CD4-positive, alpha-beta T cell (primary cell): ENCODE measurements around the gene FBXO3. TPM values are rescaled to one million over a fixed set of nuclear protein-coding genes. Genes with fewer than 3 reads are reported as not detected.
A peak's percentile ranks its signal among the peaks of the same experiment; 100 is the strongest.

Experiments used
- ATAC-seq: fragments of 200-7000 bp; cut with Tn5 transposase; one replicate; pipeline ENCODE4 v1.10.0; 2022; ENCODE audit warnings: mild to moderate bottlenecking; ENCODE audit not compliant: poor library complexity
- CTCF ChIA-PET: fragments of 350-600 bp; sonication (Branson Sonifier 250); formaldehyde crosslinking; loops from one replicate; lab custom pipeline; 2021; ENCODE audit warnings: antibody characterized with exemption, inconsistent platforms; lab: Charles Lee
- POLR2A ChIA-PET: fragments of 350-600 bp; sonication (Branson Sonifier 250); formaldehyde crosslinking; loops from one replicate; lab custom pipeline; 2021; ENCODE audit warnings: antibody characterized with exemption, inconsistent platforms; lab: Charles Lee
- DNase-seq, 14 experiments: peaks; one replicate each; pipeline ENCODE4 v3.0.0-alpha.2; 2013 to 2020; ENCODE audit warnings: mixed read lengths in 2 of 14
- H3K27ac ChIP-seq, 2 donors: one replicate each; pipeline versions ENCODE4 v1.5.1 to v1.7.0; 2013; ENCODE audit warnings: low read length in 2 of 2, low read depth in 1 of 2, mild to moderate bottlenecking in 1 of 2
- H3K27me3 ChIP-seq, 2 experiments: 1 replicate in 1 of 2; 2 replicates in 1 of 2; pipeline versions ENCODE4 v1.6.1 to v1.7.0; 2013; ENCODE audit warnings: low read length in 2 of 2, control low read depth in 1 of 2, mild to moderate bottlenecking in 1 of 2, moderate library complexity in 1 of 2; ENCODE audit not compliant: insufficient read depth in 2 of 2, control insufficient read depth in 1 of 2
- H3K36me3 ChIP-seq: one replicate; pipeline ENCODE4 v1.6.1; 2013; ENCODE audit warnings: low read length, control low read depth; ENCODE audit not compliant: insufficient read depth
- H3K4me1 ChIP-seq: one replicate; pipeline ENCODE4 v1.6.1; 2013; ENCODE audit warnings: low read length, control low read depth; ENCODE audit not compliant: insufficient read depth
- H3K4me3 ChIP-seq: one replicate; pipeline ENCODE4 v1.5.1; 2013; ENCODE audit warnings: mild to moderate bottlenecking, low read length, moderate library complexity
- H3K9me3 ChIP-seq, 2 experiments: 1 replicate in 1 of 2; 2 replicates in 1 of 2; pipeline versions ENCODE4 v1.6.1 to v1.7.0; 2013; ENCODE audit warnings: low read length in 2 of 2, mild to moderate bottlenecking in 2 of 2, control low read depth in 1 of 2, moderate library complexity in 1 of 2; ENCODE audit not compliant: control insufficient read depth in 1 of 2, insufficient read depth in 1 of 2
- H3K27ac Mint-ChIP-seq: one replicate; pipeline ENCODE4 v1.8.0; 2020; ENCODE audit warnings: mixed read lengths
- H3K27me3 Mint-ChIP-seq: one replicate; pipeline ENCODE4 v1.8.0; 2021; ENCODE audit warnings: mixed read lengths
- H3K36me3 Mint-ChIP-seq: one replicate; pipeline ENCODE4 v1.8.0; 2021; ENCODE audit warnings: low read depth, mixed read lengths
- H3K4me1 Mint-ChIP-seq: one replicate; pipeline ENCODE4 v1.8.0; 2021; ENCODE audit warnings: low read depth, mixed read lengths
- H3K4me3 Mint-ChIP-seq: one replicate; pipeline ENCODE4 v1.8.0; 2020; ENCODE audit warnings: mild to moderate bottlenecking, mixed read lengths
- H3K9me3 Mint-ChIP-seq: one replicate; pipeline ENCODE4 v1.8.0; 2020; ENCODE audit warnings: mixed read lengths
- intact Hi-C, 2 experiments: fragments of 100-400 bp; cut with DNase I in 1 of 2; cut with micrococcal nuclease in 1 of 2; formaldehyde crosslinking; loops; one replicate each; pipeline versions ENCODE4 v1.15.1 to v1.9.0; 2023 to 2025; cut with DNase I, micrococcal nuclease
- total RNA-seq, 174 experiments: library from RNA in 2 of 174; stranded (reverse) in 2 of 174; gene quantifications; one replicate each; pipeline ENCODE4 v1.2.3 and lab custom pipeline; 2021 to 2026
- TF ChIP-seq, protein P1 (sequence below): fragments of 200-600 bp; IDR thresholded peaks from one replicate; pipeline ENCODE4 v1.8.0; 2022; ENCODE audit warnings: antibody characterized with exemption, mild to moderate bottlenecking

The FBXO3 gene
- total RNA-seq, 2 experiments from 2014 or later, result 62.0 to 63.4 TPM

DNA sequence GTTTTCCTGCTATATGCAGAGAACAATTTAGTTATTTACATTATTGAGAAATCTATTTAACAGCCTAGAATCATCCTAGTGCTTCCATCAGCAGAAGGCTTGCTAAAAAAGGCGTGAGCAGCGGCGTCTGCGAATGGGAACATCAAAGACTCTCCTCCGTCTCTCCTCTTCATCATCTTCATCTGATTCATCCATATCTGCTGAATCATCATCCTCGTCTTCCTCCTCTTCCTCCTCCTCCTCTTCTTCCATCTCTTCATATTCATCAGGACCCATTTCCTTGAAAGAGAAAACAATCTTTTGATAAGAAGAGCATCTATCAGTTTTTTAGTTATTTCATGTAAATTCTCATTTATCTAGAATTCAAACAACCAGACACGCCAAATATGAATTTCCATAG lies 32.5 kb downstream of the FBXO3 start:
- ATAC-seq (no peak), DNase-seq (no peak)
- no peak overlapping the region for H3K4me3 ChIP-seq
- Mint-ChIP-seq H3K4me3 (no peak overlapping the region), H3K27ac (peak overlapping the region; percentile 7), H3K9me3 (no peaks in the 10 kb centered on the region), H3K27me3 (no peaks in the 10 kb centered on the region), H3K36me3 (peaks cover 39% of the 10 kb centered on the region), H3K4me1 (peaks cover 3% of the 10 kb centered on the region)
- CTCF ChIA-PET, result interaction anchor here (0.7 to 1.6 kb wide), 10 partner anchors 9 to 384 kb away, joined by 3 to 15 read pairs (median 3); no protein-coding TSS in a partner anchor
- peaks cover 2% of the 10 kb centered on the region for H3K4me1 ChIP-seq
- no peaks in the 10 kb centered on the region for H3K9me3 ChIP-seq
- POLR2A ChIA-PET, result interaction anchor here (0.9 to 1.7 kb wide), 6 partner anchors 8 to 576 kb away, joined by 3 to 8 read pairs (median 4); partner anchors contain the start of gene C11orf91
- TF ChIP-seq, protein P1, sequence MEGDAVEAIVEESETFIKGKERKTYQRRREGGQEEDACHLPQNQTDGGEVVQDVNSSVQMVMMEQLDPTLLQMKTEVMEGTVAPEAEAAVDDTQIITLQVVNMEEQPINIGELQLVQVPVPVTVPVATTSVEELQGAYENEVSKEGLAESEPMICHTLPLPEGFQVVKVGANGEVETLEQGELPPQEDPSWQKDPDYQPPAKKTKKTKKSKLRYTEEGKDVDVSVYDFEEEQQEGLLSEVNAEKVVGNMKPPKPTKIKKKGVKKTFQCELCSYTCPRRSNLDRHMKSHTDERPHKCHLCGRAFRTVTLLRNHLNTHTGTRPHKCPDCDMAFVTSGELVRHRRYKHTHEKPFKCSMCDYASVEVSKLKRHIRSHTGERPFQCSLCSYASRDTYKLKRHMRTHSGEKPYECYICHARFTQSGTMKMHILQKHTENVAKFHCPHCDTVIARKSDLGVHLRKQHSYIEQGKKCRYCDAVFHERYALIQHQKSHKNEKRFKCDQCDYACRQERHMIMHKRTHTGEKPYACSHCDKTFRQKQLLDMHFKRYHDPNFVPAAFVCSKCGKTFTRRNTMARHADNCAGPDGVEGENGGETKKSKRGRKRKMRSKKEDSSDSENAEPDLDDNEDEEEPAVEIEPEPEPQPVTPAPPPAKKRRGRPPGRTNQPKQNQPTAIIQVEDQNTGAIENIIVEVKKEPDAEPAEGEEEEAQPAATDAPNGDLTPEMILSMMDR, result no peak
- H3K27me3 ChIP-seq, result no peaks in the 10 kb centered on the region
- H3K36me3 ChIP-seq, result peaks cover 20% of the 10 kb centered on the region
- no peak overlapping the region for H3K27ac ChIP-seq
- intact Hi-C loops, result loop anchor here (1.0 to 10.0 kb wide), 6 partner anchors 199 to 1157 kb away; partner anchors contain the start of genes CSTF3 (in 2 of the 2) and EIF3M (in 1 of the 2)

DNA sequence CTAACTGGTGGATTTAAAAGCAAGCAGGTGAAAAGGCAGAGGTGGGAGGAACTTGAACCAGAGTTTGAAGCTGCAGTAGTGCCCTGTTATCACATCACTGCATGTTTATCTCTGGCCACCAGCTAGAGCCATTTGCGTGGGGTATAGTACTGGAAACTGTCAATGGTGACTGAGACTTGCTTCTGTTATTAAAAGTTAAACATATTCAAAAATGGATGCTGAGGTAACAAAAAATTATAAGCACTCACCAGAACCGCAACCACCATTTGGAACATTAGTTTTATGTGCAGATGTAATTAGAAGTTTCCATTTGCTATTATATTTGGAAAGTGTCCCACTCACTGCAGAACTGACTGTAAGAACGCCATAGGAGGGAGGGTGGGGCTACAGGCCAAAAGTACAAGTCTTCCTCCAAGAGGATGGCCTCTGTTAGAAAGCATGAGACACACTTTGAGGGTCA lies 36.9 kb downstream of the FBXO3 start:
- ATAC-seq (no peak), DNase-seq (no peak)
- Histone ChIP-seq H3K36me3 (no peaks in the 10 kb centered on the region), H3K4me1 (peaks cover 28% of the 10 kb centered on the region), H3K9me3 (no peaks in the 10 kb centered on the region), H3K4me3 (no peak overlapping the region), H3K27ac (no peak overlapping the region), H3K27me3 (no peaks in the 10 kb centered on the region)
- ChIA-PET POLR2A (interaction anchor here (1.1 to 2.8 kb wide), 4 partner anchors 9 to 368 kb away, joined by 3 to 16 read pairs (median 8); partner anchors contain the start of genes FBXO3 and NAT10), CTCF (interaction anchor here (0.7 to 1.9 kb wide), 3 partner anchors 21 to 311 kb away, joined by 3 to 7 read pairs (median 3); no protein-coding TSS in a partner anchor)
- H3K36me3 Mint-ChIP-seq, result peaks cover 3% of the 10 kb centered on the region
- peak overlapping the region; percentile 81 for H3K27ac Mint-ChIP-seq
- TF ChIP-seq, protein P1, result no peak
- no peaks in the 10 kb centered on the region for H3K9me3 Mint-ChIP-seq
- intact Hi-C loops, result loop anchor here (2.0 to 10.0 kb wide), 4 partner anchors 35 to 713 kb away; partner anchors contain the start of genes C11orf91 (in 1 of the 2), FBXO3 (in 1 of the 2) and HIPK3 (in 1 of the 2)
- no peaks in the 10 kb centered on the region for H3K27me3 Mint-ChIP-seq
- H3K4me1 Mint-ChIP-seq, result peaks cover 32% of the 10 kb centered on the region
- H3K4me3 Mint-ChIP-seq, result peak overlapping the region; percentile 8

DNA sequence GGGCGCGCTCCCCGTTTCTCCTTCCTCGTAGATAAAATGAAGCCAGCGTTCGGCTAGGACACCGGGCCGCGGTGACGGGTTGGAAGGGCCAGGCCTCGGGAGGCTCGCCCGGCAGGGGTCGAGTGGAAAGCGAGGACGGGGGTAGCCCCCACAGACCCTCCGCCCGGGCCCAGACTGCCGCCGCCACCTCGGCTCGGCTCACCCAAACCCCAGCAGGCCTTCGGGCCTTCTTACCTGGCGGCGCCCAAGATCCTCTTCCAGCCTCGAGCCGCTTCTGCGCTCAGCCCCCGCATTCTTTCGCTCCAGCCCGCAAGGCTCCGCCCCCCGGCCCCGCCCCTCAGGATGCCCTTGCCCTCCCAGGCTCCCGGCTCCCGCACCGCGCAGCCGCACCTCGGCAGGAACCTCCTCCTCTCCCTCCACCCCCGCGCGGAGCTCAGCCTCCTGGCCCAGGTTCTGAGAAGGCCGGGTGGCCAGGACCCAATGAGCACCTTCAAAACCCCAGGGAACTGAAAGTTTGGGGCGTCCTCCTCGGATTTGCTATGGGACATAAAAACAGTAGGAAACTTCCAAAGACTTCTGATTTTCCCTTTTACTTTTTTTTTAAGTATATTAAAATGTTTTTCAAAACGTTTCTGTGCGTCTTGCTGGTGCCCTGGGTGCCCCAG lies 38.0 kb downstream of the FBXO3 start, which contains the start of gene CD59:
Gene CD59 (minus strand): TSS at position 276 of the 665 bp plus-strand sequence. CDS start 13,978 bp downstream, outside the sequence.
- Histone ChIP-seq H3K4me1 (peaks cover 31% of the 10 kb centered on the region), H3K27me3 (no peaks in the 10 kb centered on the region), H3K9me3 (no peaks in the 10 kb centered on the region), H3K36me3 (peaks cover 4% of the 10 kb centered on the region), H3K27ac (peak within 1 kb of the TSS; percentile 20 to 52), H3K4me3 (peak within 1 kb of the TSS; percentile 64)
- peak within 1 kb of the TSS; percentile 81 for H3K27ac Mint-ChIP-seq
- TF ChIP-seq, protein P1, result no peak
- peaks cover 3% of the 10 kb centered on the region for H3K36me3 Mint-ChIP-seq
- CTCF ChIA-PET, result interaction anchor here (0.7 to 1.9 kb wide), 2 partner anchors 20 to 588 kb away, joined by 4 to 7 read pairs; no protein-coding TSS in a partner anchor
- peak within 1 kb of the TSS; percentile 94 for H3K4me3 Mint-ChIP-seq
- DNase-seq (peak; percentile 79 to 98 (median 90)), ATAC-seq (peak; percentile 85)
- intact Hi-C loops, result loop anchor here (2.0 to 10.0 kb wide), 4 partner anchors 34 to 711 kb away; partner anchors contain the start of genes C11orf91 (in 1 of the 2), FBXO3 (in 1 of the 2) and HIPK3 (in 1 of the 2)
- POLR2A ChIA-PET, result interaction anchor here (0.7 to 2.8 kb wide), 11 partner anchors 10 to 479 kb away, joined by 3 to 16 read pairs (median 4); partner anchors contain the start of genes C11orf91, FBXO3 and HIPK3
- no peaks in the 10 kb centered on the region for H3K27me3 Mint-ChIP-seq
- peaks cover 43% of the 10 kb centered on the region for H3K4me1 Mint-ChIP-seq
- H3K9me3 Mint-ChIP-seq, result no peaks in the 10 kb centered on the region
